ENCODE results near the gene KCNB1.

Gene KCNB1

DNA sequence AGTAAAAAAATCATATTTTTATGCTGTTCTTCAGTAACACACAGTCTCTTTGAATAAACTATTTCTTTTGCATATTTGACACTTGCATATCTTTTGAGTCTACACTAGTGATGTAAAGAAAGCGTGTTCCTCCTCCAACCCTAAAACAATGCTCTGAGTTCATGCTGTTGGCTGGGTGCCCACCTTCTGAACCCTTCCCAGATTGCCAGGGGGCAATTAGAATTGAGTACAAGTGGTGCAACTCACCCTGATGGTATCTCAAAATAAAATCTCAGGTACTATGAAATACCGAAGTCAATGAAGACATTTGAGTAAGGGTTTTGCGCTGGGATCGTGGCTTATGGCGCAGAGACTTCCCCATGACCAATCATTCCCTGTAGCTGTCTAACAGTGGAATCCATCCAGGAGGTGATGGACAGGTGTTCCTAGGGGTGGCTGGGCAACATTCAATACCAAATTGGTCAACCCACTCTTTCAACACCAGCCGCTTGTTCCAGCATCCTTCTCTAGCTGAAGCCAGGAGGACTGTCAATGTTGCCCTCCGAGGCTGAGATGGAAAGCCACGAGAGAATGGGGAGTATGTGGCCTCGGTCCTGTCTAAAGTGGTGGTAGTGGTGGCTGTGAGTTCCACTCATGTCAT, 110.3 kb downstream of the KCNB1 start:
- peaks cover 22% of the 10 kb centered on the region for H3K27me3 Mint-ChIP-seq
- H3K27ac Mint-ChIP-seq: no peak overlapping the region
- H3K9me3 Mint-ChIP-seq: no peaks in the 10 kb centered on the region
- H3K36me3 Mint-ChIP-seq (ENCODE audit: low read depth): no peaks in the 10 kb centered on the region
- no peaks in the 10 kb centered on the region for H3K4me1 Mint-ChIP-seq (ENCODE audit: low read depth)
- no peak overlapping the region for H3K4me3 Mint-ChIP-seq

GRCh38 chr20:49368596-49368995, 113.9 kb downstream of the KCNB1 start:
- Mint-ChIP-seq H3K27ac (no peak overlapping the region), H3K4me3 (no peak overlapping the region), H3K9me3 (no peaks in the 10 kb centered on the region), H3K4me1 (ENCODE audit: low read depth) (no peaks in the 10 kb centered on the region), H3K27me3 (peaks cover 35% of the 10 kb centered on the region), H3K36me3 (ENCODE audit: low read depth) (no peaks in the 10 kb centered on the region)

DNA sequence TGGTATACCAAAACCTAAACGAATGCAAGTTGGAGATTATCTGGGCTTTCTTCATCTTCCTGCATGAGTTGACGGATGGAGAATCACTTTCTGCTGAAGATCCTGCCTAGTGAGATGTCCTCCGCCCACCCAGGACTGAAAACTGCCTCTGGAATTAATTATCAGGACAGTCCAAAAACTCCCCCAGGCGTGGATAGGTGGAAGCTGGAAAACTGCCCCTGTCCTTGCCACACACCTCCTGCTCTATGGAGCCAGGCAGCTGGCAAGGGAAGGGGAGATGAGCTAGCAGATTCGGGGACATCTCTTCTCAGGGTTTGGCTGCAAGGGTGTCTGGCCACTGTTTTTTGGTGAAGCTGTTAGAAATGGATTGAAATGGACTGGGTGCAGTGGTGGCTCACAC, 115.4 kb downstream of the KCNB1 start:
- H3K4me3 Mint-ChIP-seq: no peak overlapping the region

GRCh38 chr20:49366687-49367086, 115.8 kb downstream of the KCNB1 start:
- Mint-ChIP-seq H3K4me1 (ENCODE audit: low read depth) (no peaks in the 10 kb centered on the region), H3K27ac (no peak overlapping the region), H3K27me3 (peaks cover 35% of the 10 kb centered on the region), H3K9me3 (no peaks in the 10 kb centered on the region), H3K36me3 (ENCODE audit: low read depth) (no peaks in the 10 kb centered on the region), H3K4me3 (no peak overlapping the region)

More for the DNA sequence above, 115.4 kb downstream of the KCNB1 start:
- Mint-ChIP-seq H3K27me3 (peaks cover 35% of the 10 kb centered on the region), H3K4me1 (ENCODE audit: low read depth) (no peaks in the 10 kb centered on the region), H3K27ac (no peak overlapping the region), H3K36me3 (ENCODE audit: low read depth) (no peaks in the 10 kb centered on the region), H3K9me3 (no peaks in the 10 kb centered on the region)

DNA sequence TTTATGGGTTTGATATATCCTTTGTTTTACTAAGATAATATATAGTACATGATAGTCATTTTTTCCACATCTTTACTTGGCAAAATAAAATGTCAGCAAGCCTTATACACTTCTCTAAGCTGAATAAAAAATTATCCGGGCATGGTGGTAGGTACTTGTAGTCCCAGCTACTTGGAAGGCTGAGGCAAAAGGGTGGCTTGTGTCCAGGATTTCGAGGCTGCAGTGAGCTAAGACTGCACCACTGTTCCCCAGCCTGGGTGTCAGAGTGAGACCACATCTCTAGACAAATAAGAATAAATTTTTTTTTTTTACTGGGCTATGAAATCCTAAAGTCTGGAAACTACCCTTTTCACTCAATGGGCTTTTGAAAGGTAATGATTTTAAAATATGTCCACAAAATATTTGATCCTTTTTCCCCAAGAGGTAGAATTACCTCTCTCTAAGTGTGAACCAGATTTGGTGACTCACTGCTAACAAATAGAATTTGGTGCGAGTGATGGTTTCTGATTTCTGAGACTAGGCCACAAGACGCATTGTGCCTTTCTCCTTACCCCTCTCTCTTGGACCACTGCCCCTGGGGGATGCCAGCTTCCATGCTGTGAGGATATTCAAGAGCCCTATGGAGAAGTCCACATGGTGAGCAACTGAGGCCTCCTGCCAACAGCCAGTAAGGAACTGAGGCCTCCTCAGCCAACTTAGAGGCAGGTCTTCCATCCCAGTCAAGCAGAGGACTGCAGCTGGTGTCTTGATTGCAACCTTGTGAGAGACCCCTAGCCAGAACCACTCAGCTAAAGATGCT, 120.4 kb downstream of the KCNB1 start:
- no peaks in the 10 kb centered on the region for H3K9me3 Mint-ChIP-seq
- peaks cover 18% of the 10 kb centered on the region for H3K27me3 Mint-ChIP-seq
- no peak overlapping the region for H3K27ac Mint-ChIP-seq
- no peaks in the 10 kb centered on the region for H3K4me1 Mint-ChIP-seq (ENCODE audit: low read depth)
- H3K36me3 Mint-ChIP-seq (ENCODE audit: low read depth): no peaks in the 10 kb centered on the region
- H3K4me3 Mint-ChIP-seq: no peak overlapping the region

DNA sequence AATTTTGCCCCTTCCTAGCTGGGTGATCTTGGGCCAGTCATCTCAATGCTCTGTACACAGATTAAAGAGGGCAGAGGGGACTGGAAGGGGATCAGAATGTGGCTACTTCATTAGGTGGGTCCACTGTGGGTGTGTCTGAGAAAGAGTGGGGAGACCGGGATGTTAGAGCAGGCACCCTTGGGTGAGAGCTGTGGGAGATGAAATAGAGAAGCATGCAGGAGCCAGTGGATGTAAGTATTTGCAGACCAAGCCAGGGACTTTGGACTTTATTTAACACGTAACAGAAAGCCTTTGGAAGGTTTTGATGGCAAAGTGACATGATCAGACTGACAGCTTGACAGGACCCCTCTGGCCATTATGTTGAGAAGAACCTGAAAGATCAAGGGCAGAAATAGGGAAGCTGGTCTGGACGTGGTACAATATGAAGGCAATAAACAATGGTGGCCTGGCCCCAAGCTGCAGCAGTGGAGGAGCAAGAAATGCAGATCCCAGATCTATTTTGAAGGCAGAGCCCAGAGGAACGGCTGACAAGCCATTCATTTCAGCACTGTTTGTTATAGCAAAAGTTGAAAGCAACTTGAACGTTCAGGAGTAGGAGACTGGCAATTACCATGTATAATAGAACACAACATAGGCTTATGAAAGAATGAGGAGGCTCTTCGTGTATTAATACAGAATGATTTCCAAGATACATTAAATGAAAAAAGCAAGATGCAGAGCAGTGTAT, 122.1 kb downstream of the KCNB1 start:
- H3K9me3 Mint-ChIP-seq: no peaks in the 10 kb centered on the region
- H3K4me3 Mint-ChIP-seq: no peak overlapping the region
- H3K36me3 Mint-ChIP-seq (ENCODE audit: low read depth): no peaks in the 10 kb centered on the region
- H3K27me3 Mint-ChIP-seq: peaks cover 7% of the 10 kb centered on the region
- H3K4me1 Mint-ChIP-seq (ENCODE audit: low read depth): no peaks in the 10 kb centered on the region
- H3K27ac Mint-ChIP-seq: no peak overlapping the region

DNA sequence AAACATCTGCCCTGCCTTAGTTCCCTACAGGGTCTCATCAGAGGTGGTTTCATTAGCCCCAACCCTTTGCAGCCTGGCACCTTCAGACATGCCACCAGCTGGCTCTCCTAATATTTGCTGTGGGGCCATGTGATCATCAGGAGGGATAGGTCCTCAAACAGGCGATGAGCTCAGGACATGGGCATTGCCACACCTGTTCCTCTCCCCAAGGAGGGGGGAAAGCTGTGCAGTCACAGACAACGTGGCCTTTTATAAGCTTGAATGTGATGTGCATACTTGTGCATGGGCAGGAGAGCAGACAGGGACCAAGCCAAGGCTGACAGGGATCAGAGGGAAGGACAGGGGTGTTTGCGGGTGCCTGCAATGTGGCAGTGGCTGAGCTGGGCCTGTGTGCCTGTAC, 125.8 kb downstream of the KCNB1 start:
- Mint-ChIP-seq H3K27ac (no peak overlapping the region), H3K27me3 (peaks cover 13% of the 10 kb centered on the region), H3K9me3 (no peaks in the 10 kb centered on the region), H3K4me3 (no peak overlapping the region), H3K4me1 (ENCODE audit: low read depth) (no peaks in the 10 kb centered on the region), H3K36me3 (ENCODE audit: low read depth) (no peaks in the 10 kb centered on the region)

GRCh38 chr20:49354673-49355072, 127.8 kb downstream of the KCNB1 start:
- H3K4me1 Mint-ChIP-seq (ENCODE audit: low read depth): no peaks in the 10 kb centered on the region
- H3K27ac Mint-ChIP-seq: no peak overlapping the region
- H3K27me3 Mint-ChIP-seq: peaks cover 13% of the 10 kb centered on the region
- no peaks in the 10 kb centered on the region for H3K36me3 Mint-ChIP-seq (ENCODE audit: low read depth)
- no peak overlapping the region for H3K4me3 Mint-ChIP-seq
- H3K9me3 Mint-ChIP-seq: no peaks in the 10 kb centered on the region

- Mint-ChIP-seq H3K27ac (no peak overlapping the region), H3K9me3 (no peaks in the 10 kb centered on the region), H3K4me1 (ENCODE audit: low read depth) (no peaks in the 10 kb centered on the region), H3K4me3 (no peak overlapping the region), H3K36me3 (ENCODE audit: low read depth) (no peaks in the 10 kb centered on the region), H3K27me3 (peaks cover 13% of the 10 kb centered on the region)
Measured at GRCh38 chr20:49353348-49353747, 129.1 kb downstream of the KCNB1 start.

GRCh38 chr20:49352751-49353150, 129.7 kb downstream of the KCNB1 start:
- H3K27me3 Mint-ChIP-seq: peaks cover 13% of the 10 kb centered on the region
- no peak overlapping the region for H3K4me3 Mint-ChIP-seq
- peaks cover 3% of the 10 kb centered on the region for H3K4me1 Mint-ChIP-seq (ENCODE audit: low read depth)
- H3K36me3 Mint-ChIP-seq (ENCODE audit: low read depth): no peaks in the 10 kb centered on the region
- H3K27ac Mint-ChIP-seq: no peak overlapping the region
- no peaks in the 10 kb centered on the region for H3K9me3 Mint-ChIP-seq

DNA sequence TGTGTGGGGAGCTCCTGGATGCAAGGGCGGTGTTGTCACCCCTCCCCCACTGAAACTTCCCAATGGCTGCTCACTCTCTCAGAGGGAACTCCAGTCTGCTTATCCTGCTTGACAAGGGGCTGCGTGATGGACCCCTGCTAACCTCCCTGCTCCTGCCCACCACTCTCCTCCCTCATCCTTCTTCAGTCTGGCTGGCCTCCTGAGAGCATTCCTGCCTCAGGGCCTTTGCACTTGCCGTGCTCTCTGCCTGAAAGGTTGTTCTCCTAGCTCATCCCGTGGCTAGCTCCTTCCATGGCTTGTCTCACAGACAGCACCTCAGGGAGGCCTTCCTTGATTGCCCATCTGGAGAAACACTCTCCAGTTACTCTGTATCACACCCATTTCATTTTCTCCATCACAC, 130.7 kb downstream of the KCNB1 start:
- Mint-ChIP-seq H3K4me1 (ENCODE audit: low read depth) (peaks cover 7% of the 10 kb centered on the region), H3K36me3 (ENCODE audit: low read depth) (no peaks in the 10 kb centered on the region), H3K9me3 (no peaks in the 10 kb centered on the region), H3K27ac (no peak overlapping the region), H3K4me3 (no peak overlapping the region), H3K27me3 (peaks cover 13% of the 10 kb centered on the region)

DNA sequence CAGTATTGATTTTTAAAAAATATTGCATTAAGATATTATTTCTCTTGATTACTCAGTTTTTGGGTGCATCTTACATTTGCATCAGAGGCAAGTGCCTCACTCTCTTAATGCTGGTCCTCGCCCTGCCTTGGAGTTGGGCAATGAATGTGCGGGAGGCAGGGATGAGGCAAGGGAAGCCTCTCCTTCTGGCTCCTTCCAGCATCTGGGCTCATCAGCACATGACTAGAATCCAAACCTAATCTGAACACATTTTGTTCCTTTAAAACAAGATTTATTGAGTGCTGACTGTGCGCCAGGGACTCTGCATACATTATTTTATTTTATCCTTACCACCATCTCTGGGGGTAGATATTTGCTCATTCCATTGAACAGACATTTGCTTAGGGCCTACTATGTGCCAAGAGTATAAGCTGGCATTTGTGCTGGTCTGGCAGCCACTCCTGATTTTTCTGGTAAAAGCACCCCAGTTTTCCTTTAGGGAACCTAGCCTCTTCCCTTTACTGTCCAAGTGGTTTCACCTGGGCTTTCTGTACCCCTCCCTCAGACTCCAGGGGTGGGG, 132.7 kb downstream of the KCNB1 start:
- Mint-ChIP-seq H3K27ac (no peak overlapping the region), H3K36me3 (ENCODE audit: low read depth) (no peaks in the 10 kb centered on the region), H3K4me3 (no peak overlapping the region), H3K9me3 (no peaks in the 10 kb centered on the region), H3K4me1 (ENCODE audit: low read depth) (peaks cover 7% of the 10 kb centered on the region), H3K27me3 (peaks cover 9% of the 10 kb centered on the region)

GRCh38 chr20:49349078-49349477, 133.4 kb downstream of the KCNB1 start:
- Mint-ChIP-seq H3K36me3 (ENCODE audit: low read depth) (no peaks in the 10 kb centered on the region), H3K27ac (no peak overlapping the region), H3K9me3 (no peaks in the 10 kb centered on the region), H3K27me3 (peaks cover 9% of the 10 kb centered on the region), H3K4me1 (ENCODE audit: low read depth) (peaks cover 7% of the 10 kb centered on the region), H3K4me3 (no peak overlapping the region)

DNA sequence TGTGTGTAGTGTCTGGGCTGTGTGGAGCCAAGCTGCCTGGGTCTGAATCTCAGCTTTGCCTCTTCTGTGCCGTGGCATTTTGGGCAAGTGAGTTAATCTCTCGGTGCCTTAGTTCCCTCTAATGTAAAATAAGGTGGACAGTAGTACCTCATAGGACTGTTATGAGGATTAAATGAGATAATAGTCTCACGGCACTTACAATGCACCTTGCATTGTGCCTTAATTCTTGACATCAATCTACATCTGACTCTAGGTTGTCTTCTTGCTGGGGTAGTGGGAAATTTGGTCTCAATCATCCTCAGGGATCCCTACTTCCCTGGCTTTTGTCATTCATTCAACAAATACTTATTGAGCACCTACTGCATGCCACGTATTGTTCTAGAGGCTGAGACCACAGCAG, 133.9 kb downstream of the KCNB1 start:
- H3K4me1 Mint-ChIP-seq (ENCODE audit: low read depth): peaks cover 7% of the 10 kb centered on the region
- no peak overlapping the region for H3K27ac Mint-ChIP-seq
- H3K9me3 Mint-ChIP-seq: no peaks in the 10 kb centered on the region
- H3K36me3 Mint-ChIP-seq (ENCODE audit: low read depth): no peaks in the 10 kb centered on the region
- peaks cover 9% of the 10 kb centered on the region for H3K27me3 Mint-ChIP-seq
- no peak overlapping the region for H3K4me3 Mint-ChIP-seq

GRCh38 chr20:49347156-49347555, 135.3 kb downstream of the KCNB1 start:
- peaks cover 4% of the 10 kb centered on the region for H3K27me3 Mint-ChIP-seq
- peaks cover 7% of the 10 kb centered on the region for H3K4me1 Mint-ChIP-seq (ENCODE audit: low read depth)
- no peaks in the 10 kb centered on the region for H3K9me3 Mint-ChIP-seq
- H3K4me3 Mint-ChIP-seq: no peak overlapping the region
- no peaks in the 10 kb centered on the region for H3K36me3 Mint-ChIP-seq (ENCODE audit: low read depth)
- H3K27ac Mint-ChIP-seq: no peak overlapping the region
